Suprapubic skin (tissue), 4 donors: Measurements from ENCODE around the gene SEMA5A.

Experiments used
- EP300 ChIP-seq: sonication (generic); formaldehyde crosslinking; IDR thresholded peaks from one replicate; pipeline ENCODE4 v1.6.1; 2017; ENCODE audit warnings: antibody characterized with exemption
- POLR2A ChIP-seq, 2 donors: fragments of 450-650 bp; IDR thresholded peaks; one replicate each; pipeline ENCODE4 v1.6.1; 2017; ENCODE audit warnings: antibody characterized with exemption in 2 of 2, mild to moderate bottlenecking in 2 of 2, moderate library complexity in 2 of 2
- POLR2AphosphoS5 ChIP-seq, 3 donors: sonication (generic); formaldehyde crosslinking; IDR thresholded peaks; one replicate each; pipeline ENCODE4 v1.6.1; 2017; ENCODE audit warnings: antibody characterized with exemption in 3 of 3
- TF ChIP-seq, protein P1 (sequence below), 2 donors: fragments of 200-600 bp in 1 of 2; fragments of 450-650 bp in 1 of 2; sonication (generic) in 1 of 2; IDR thresholded peaks; one replicate each; pipeline ENCODE4 v1.5.1; 2016 to 2019; ENCODE audit warnings: antibody characterized with exemption in 2 of 2, mild to moderate bottlenecking in 1 of 2, moderate library complexity in 1 of 2

DNA sequence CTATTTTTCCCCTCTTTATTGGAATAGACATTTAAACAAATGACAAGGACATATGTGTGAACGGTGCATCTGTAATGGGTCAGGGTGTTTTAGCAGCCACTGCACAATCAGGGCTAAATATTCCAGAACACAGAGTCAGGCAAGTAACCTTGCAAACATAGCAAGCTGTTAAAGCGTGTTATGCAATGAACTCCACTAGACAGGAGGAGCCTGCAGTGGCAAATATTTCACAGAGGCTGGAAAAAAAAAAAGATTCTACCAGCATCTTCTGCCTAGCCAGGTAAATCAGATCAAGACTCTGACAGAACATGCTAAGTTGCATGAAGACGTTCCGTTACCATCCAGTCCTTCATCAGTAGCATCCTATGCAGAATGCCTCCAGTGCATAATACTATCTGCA is 171.8 kb downstream of the SEMA5A start:
- TF ChIP-seq, protein P1, sequence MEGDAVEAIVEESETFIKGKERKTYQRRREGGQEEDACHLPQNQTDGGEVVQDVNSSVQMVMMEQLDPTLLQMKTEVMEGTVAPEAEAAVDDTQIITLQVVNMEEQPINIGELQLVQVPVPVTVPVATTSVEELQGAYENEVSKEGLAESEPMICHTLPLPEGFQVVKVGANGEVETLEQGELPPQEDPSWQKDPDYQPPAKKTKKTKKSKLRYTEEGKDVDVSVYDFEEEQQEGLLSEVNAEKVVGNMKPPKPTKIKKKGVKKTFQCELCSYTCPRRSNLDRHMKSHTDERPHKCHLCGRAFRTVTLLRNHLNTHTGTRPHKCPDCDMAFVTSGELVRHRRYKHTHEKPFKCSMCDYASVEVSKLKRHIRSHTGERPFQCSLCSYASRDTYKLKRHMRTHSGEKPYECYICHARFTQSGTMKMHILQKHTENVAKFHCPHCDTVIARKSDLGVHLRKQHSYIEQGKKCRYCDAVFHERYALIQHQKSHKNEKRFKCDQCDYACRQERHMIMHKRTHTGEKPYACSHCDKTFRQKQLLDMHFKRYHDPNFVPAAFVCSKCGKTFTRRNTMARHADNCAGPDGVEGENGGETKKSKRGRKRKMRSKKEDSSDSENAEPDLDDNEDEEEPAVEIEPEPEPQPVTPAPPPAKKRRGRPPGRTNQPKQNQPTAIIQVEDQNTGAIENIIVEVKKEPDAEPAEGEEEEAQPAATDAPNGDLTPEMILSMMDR (IDR thresholded peaks at IDR 0.05), result no peak
- TF ChIP-seq POLR2A (IDR thresholded peaks at IDR 0.05) (no peak), POLR2AphosphoS5 (IDR thresholded peaks at IDR 0.05) (no peak), EP300 (no peak)
